Heart right ventricle (tissue), 16 donors: Measurements from ENCODE around the gene SHROOM3. TPM values are rescaled to one million over a fixed set of nuclear protein-coding genes. Genes with fewer than 3 reads are reported as not detected.

ENCODE experiments used
- ATAC-seq, 8 donors: fragments of 200-7000 bp; cut with Tn5 transposase; one replicate each; pipeline ENCODE4 v1.9.1; 2020; ENCODE audit warnings: mild to moderate bottlenecking in 8 of 8, moderate library complexity in 8 of 8, moderate number of reproducible peaks in 1 of 8
- DNase-seq, 2 donors: peaks; one replicate each; pipeline ENCODE4 v3.0.0-alpha.2; 2020
- H3K27ac ChIP-seq, 10 donors: fragments of 200-600 bp; sonication (generic) in 2 of 10; one replicate each; pipeline versions ENCODE4 v1.5.0 to v1.8.0; 2020 to 2022; ENCODE audit warnings: mild to moderate bottlenecking in 3 of 10
- H3K27me3 ChIP-seq, 7 donors: fragments of 200-600 bp; one replicate each; pipeline ENCODE4 v1.8.0; 2021 to 2022; ENCODE audit warnings: mild to moderate bottlenecking in 2 of 7
- H3K36me3 ChIP-seq, 9 donors: fragments of 200-600 bp; sonication (generic) in 1 of 9; one replicate each; pipeline versions ENCODE4 v1.5.0 to v1.8.0; 2020 to 2022; ENCODE audit warnings: mild to moderate bottlenecking in 2 of 9
- H3K4me1 ChIP-seq, 9 donors: fragments of 200-600 bp; sonication (generic) in 1 of 9; one replicate each; pipeline versions ENCODE4 v1.5.0 to v1.8.0; 2020 to 2022; ENCODE audit warnings: mild to moderate bottlenecking in 4 of 9
- H3K4me3 ChIP-seq, 10 donors: fragments of 200-600 bp; sonication (generic) in 2 of 10; one replicate each; pipeline versions ENCODE4 v1.5.0 to v1.8.0; 2020 to 2022; ENCODE audit warnings: mild to moderate bottlenecking in 7 of 10, moderate library complexity in 2 of 10
- H3K9me3 ChIP-seq, 11 donors: fragments of 200-600 bp in 10 of 11; sonication (generic) in 2 of 11; one replicate each; pipeline versions ENCODE4 v1.5.0 to v1.8.0; 2013 to 2022; ENCODE audit warnings: mild to moderate bottlenecking in 2 of 11, control low read depth in 1 of 11, moderate library complexity in 1 of 11
- WGBS, 2 donors: extraction: QIAGEN DNeasy Blood & Tissue Kit; methylation state at CpG; one replicate each; pipeline ENCODE4 v1.1.7; 2013; ENCODE audit warnings: inconsistent platforms in 1 of 2; 5-methylcytosine and 5-hydroxymethylcytosine counted together
- intact Hi-C, 10 donors: fragments of 100-400 bp; cut with DNase I; formaldehyde crosslinking; loops; one replicate each; pipeline versions ENCODE4 v1.11.1 to v1.14.2; 2022
- polyA plus RNA-seq, 2 donors: library from polyadenylated mRNA; stranded (reverse); fragments of 200-250 nt; gene quantifications; one replicate each; pipeline ENCODE4 v1.2.3, GENCODE V29; 2013
- total RNA-seq, 10 donors: library from RNA; stranded (reverse); fragmentation: NEBNext Ultra II Directional in 3 of 10; extraction: Animal tissue kit (Norgen Biotek cat#: 25700) in 3 of 10; gene quantifications; one replicate each; pipeline versions ENCODE4 v1.2.1 to v1.2.4, GENCODE V29; 2021 to 2023
- TF ChIP-seq, protein P1 (sequence below), 9 donors: fragments of 200-600 bp; sonication (generic) in 2 of 9; IDR thresholded peaks; one replicate each; pipeline versions ENCODE4 v1.5.0 to v1.8.0; 2021 to 2022; ENCODE audit warnings: antibody characterized with exemption in 9 of 9, mild to moderate bottlenecking in 5 of 9, moderate library complexity in 1 of 9
- donor health status: Arrhythmogenic right ventricular cardiomyopathy.
- donor health status: ischemic (EF 13 %, LVEDD 7.1; RV severe dilation, severe dysfunction).
- donor health status: healthy with polysubstance abuse.
- donor health status: DM: no; HTN: yes; CAD: no.
- donor health status: DM: no; HTN: no; CAD: no.
- donor health status: ischemic (EF 25% LVEDD 6.9; RV normal size, moderate dysfunction).
- donor health status: ischemic (EF 25% LVEDD 5.7; RV mildly dilated, moderate dysfunction).
- donor health status: healthy.
- donor health status: DM: yes; HTN: yes; CAD: no.
- donor health status: Ischemic cardiomyopathy.
- donor health status: ischemic (EF 35%, LVEDD 5.7; RV mildly dilated, moderate dysfunction).
- donor health status: nonischemic (EF 11% LVEDD 7.7; RV severe dilation, severe dysfunction).
- donor health status: DM: yes; HTN: yes; CAD: no.
- donor health status: PGD.
- donor health status: ischemic (EF 29% LVEDD 5.4; RV normal size, mild dysfunction).
- donor health status: nonischemic (EF 23%, LVEDD 6.1; RV moderate dilation, normal function).

Gene SHROOM3
- total and polyA plus RNA-seq, 12 donors = 1.7 to 33.3 (median 15.9) TPM

DNA sequence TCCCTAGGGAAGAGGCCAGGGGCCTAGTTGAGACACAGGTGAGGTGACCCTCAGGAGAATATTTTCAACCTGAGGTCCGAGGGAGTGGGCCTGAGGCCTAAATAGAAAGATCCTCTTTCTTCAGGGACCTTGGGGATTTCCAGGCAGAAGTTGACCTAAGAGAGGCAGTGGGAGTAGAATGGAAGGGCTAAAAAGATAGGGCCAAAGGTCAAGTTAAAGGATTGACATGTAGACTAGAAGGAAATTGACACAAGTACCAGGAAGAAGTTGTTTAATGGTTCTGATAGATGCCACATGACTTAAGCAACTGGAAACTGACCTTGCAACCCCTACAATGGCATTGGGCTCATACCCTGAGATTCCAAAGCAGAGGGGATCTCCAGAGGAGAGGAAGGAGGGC is 76.9 kb downstream of the SHROOM3 start:
- peaks cover 0 to 5% (median 0%) of the 10 kb centered on the region in 9 donors for H3K4me1 ChIP-seq
- no peaks in the 10 kb centered on the region for H3K27me3 ChIP-seq
- H3K27ac ChIP-seq = no peak overlapping the region
- peaks cover 0 to 8% (median 0%) of the 10 kb centered on the region in 11 donors for H3K9me3 ChIP-seq
- TF ChIP-seq, protein P1, sequence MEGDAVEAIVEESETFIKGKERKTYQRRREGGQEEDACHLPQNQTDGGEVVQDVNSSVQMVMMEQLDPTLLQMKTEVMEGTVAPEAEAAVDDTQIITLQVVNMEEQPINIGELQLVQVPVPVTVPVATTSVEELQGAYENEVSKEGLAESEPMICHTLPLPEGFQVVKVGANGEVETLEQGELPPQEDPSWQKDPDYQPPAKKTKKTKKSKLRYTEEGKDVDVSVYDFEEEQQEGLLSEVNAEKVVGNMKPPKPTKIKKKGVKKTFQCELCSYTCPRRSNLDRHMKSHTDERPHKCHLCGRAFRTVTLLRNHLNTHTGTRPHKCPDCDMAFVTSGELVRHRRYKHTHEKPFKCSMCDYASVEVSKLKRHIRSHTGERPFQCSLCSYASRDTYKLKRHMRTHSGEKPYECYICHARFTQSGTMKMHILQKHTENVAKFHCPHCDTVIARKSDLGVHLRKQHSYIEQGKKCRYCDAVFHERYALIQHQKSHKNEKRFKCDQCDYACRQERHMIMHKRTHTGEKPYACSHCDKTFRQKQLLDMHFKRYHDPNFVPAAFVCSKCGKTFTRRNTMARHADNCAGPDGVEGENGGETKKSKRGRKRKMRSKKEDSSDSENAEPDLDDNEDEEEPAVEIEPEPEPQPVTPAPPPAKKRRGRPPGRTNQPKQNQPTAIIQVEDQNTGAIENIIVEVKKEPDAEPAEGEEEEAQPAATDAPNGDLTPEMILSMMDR (IDR thresholded peaks at IDR 0.05) = no peak
- no peak for DNase-seq
- WGBS, 2 donors = 81 to 90% methylated on average over 1 of the region's 1 CpG
- no peaks in the 10 kb centered on the region for H3K36me3 ChIP-seq
- intact Hi-C loops = loop anchor here (1.0 to 10.0 kb wide), 13 partner anchors 73 to 693 kb away; no protein-coding TSS in a partner anchor
- ATAC-seq = peak in 1 of 8 donors; percentile 28
- H3K4me3 ChIP-seq = no peak overlapping the region

DNA sequence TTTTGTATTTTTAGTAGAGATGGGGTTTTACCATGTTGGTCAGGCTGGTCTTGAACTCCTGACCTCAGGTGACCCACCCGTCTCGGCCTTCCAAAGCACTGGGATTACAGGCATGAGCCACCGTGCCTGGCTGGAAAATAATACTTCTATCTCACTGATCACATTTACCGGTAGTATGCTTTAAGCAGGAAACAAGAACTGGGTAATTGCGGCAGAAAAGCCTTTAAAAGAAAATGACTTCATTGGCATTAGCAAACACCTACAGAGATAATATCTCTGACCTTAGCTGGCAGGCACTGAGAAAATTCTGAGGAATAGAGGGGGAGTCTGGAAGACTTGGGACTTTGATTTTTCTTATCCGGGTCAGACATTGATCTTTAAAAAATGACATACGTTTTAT is 78.5 kb downstream of the SHROOM3 start:
- H3K9me3 ChIP-seq = peaks cover 0 to 8% (median 0%) of the 10 kb centered on the region in 11 donors
- no peaks in the 10 kb centered on the region for H3K36me3 ChIP-seq
- H3K27me3 ChIP-seq = no peaks in the 10 kb centered on the region
- ATAC-seq (no peak), DNase-seq (no peak)
- TF ChIP-seq, protein P1 (IDR thresholded peaks at IDR 0.05) = no peak
- WGBS, 2 donors = 74 to 82% methylated on average over 7 of the region's 7 CpGs
- intact Hi-C loops = loop anchor here in 9 of 10 donors (5.0 to 10.0 kb wide), 10 partner anchors 71 to 691 kb away; no protein-coding TSS in a partner anchor
- peaks cover 0 to 5% (median 0%) of the 10 kb centered on the region in 9 donors for H3K4me1 ChIP-seq
- no peak overlapping the region for H3K4me3 ChIP-seq
- no peak overlapping the region for H3K27ac ChIP-seq

DNA sequence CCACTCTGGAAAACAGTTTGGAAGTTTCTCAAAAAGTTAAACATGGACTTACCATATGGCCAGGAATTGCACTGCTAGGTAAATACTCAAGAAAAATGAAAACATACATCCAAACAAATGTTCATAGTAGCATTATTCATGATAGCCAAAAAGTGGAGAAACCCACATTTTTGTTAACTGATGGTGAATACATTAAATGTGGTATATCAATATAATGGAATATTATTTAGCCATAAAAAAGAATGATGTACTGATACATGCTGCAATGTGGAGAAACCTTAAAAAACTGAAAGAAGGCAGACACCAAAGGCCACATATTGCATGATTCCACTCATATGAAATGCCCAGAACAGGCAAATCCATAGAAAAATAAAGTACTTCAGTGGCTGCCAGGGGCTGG is 79.1 kb downstream of the SHROOM3 start:
- intact Hi-C loops = loop anchor here in 9 of 10 donors (5.0 to 10.0 kb wide), 10 partner anchors 71 to 691 kb away; no protein-coding TSS in a partner anchor
- no peak overlapping the region for H3K4me3 ChIP-seq
- TF ChIP-seq, protein P1 (IDR thresholded peaks at IDR 0.05) = no peak

DNA sequence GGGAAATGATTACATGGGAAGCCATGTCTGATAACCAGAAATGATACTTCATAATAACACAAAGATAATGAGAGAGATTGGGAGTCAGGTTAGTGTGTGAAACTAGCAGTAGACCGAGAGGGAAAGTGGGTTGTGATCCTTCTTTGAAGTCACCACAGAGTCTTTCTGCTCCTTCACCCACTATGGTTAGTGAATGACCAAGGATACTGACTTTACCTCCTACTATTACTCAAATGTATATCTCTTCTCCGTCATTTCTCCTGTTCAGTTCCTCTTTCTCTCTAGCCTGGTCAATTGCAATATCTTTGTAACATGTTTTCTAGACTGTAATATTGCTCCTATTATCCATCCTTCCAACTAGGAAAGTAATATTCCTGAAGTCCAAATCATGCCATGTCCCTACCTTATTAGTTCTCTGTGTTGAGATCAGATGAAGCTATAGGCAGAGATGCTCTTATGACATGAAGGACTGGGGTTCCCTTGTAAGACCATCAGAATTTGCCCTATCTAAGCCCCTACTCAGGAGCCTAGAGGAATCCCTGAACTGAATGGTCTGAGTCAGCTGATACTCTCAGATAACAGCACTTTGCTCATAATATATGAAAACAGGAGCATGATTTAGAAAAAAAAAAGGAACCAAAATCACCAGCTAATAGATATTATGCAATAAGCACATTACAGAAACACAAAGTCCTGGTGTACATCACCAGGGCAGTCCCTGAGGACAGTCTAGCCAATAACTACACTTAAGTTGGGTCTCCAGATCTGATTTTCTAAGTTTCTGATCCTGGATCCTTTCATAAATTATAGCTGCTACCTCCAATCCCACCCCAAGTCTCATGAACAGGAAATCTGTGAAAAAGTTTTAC is 81.2 kb downstream of the SHROOM3 start:
- intact Hi-C loops = loop anchor here in 8 of 10 donors (5.0 to 10.0 kb wide), 7 partner anchors 69 to 689 kb away; no protein-coding TSS in a partner anchor
- H3K27ac ChIP-seq = no peak overlapping the region

More for the DNA sequence above, 79.1 kb downstream of the SHROOM3 start:
- Histone ChIP-seq H3K36me3 (no peaks in the 10 kb centered on the region), H3K9me3 (peaks cover 0 to 8% (median 0%) of the 10 kb centered on the region in 11 donors), H3K4me1 (peaks cover 0 to 5% (median 0%) of the 10 kb centered on the region in 9 donors), H3K27ac (no peak overlapping the region), H3K27me3 (no peaks in the 10 kb centered on the region)
- DNase-seq = no peak
- no peak for ATAC-seq

More for the DNA sequence above, 81.2 kb downstream of the SHROOM3 start:
- Histone ChIP-seq H3K36me3 (no peaks in the 10 kb centered on the region), H3K9me3 (peaks cover 0 to 13% (median 0%) of the 10 kb centered on the region in 11 donors), H3K4me3 (no peak overlapping the region), H3K4me1 (peaks cover 0 to 5% (median 0%) of the 10 kb centered on the region in 9 donors), H3K27me3 (no peaks in the 10 kb centered on the region)
- ATAC-seq (no peak), DNase-seq (no peak)
- TF ChIP-seq, protein P1 (IDR thresholded peaks at IDR 0.05) = no peak
- WGBS, 2 donors = 90 to 96% methylated on average over 2 of the region's 2 CpGs
